SK-N-SH treated with all-trans-retinoic acid at 6 μM for 48 hours (cell line): ENCODE measurements around the gene ZNF71.

ENCODE experiments used
- ARNTL ChIP-seq: fragments of 450-650 bp; formaldehyde crosslinking; IDR thresholded peaks from 2 replicates; pipeline ENCODE4 v1.5.0; 2020; ENCODE audit warnings: low read depth, mild to moderate bottlenecking, moderate library complexity, borderline replicate concordance
- CSRNP3 ChIP-seq: fragments of 250-450 bp; sonication (Bioruptor Pico); IDR thresholded peaks from 2 replicates; pipeline ENCODE4 v1.5.1; 2021; ENCODE audit warnings: mild to moderate bottlenecking, moderate library complexity
- OSR1 ChIP-seq: fragments of 250-450 bp; sonication (Bioruptor Pico); IDR thresholded peaks from 2 replicates; pipeline ENCODE4 v1.8.0; 2022; ENCODE audit warnings: moderate library complexity, mild to moderate bottlenecking, inconsistent platforms
- PATZ1 ChIP-seq: fragments of 250-450 bp; sonication (Bioruptor Pico); IDR thresholded peaks from 2 replicates; pipeline ENCODE4 v1.8.0; 2020; ENCODE audit warnings: mild to moderate bottlenecking, moderate library complexity, borderline replicate concordance
- PPARA ChIP-seq: fragments of 250-450 bp; sonication (Bioruptor Pico); IDR thresholded peaks from 2 replicates; pipeline ENCODE4 v1.5.0; 2020; ENCODE audit warnings: mild to moderate bottlenecking, borderline replicate concordance
- SNAI2 ChIP-seq: fragments of 250-450 bp; sonication (Bioruptor Pico); IDR thresholded peaks from 2 replicates; pipeline ENCODE4 v1.5.0; 2020; ENCODE audit warnings: mild to moderate bottlenecking, moderate library complexity
- TOX ChIP-seq: fragments of 250-450 bp; sonication (Bioruptor Pico); IDR thresholded peaks from 2 replicates; pipeline ENCODE4 v1.8.0; 2021; ENCODE audit warnings: mild to moderate bottlenecking, moderate library complexity, borderline replicate concordance
- TSHZ2 ChIP-seq: fragments of 250-450 bp; sonication (Bioruptor Pico); IDR thresholded peaks from 2 replicates; pipeline ENCODE4 v1.5.0; 2020; ENCODE audit warnings: mild to moderate bottlenecking, moderate library complexity

- TF ChIP-seq TSHZ2 (CRISPR knock-in tag) (no peak), OSR1 (CRISPR knock-in tag) (no peak), TOX (no peak), SNAI2 (CRISPR knock-in tag) (no peak), CSRNP3 (no peak), PATZ1 (CRISPR knock-in tag) (no peak), PPARA (no peak), ARNTL (no peak)
These were observed 37.9 kb downstream of the ZNF71 start for GRCh38 chr19:56633021-56633420.
